HepG2 (cell line): ENCODE measurements around the gene MRPS7. TPM values are rescaled to one million over a fixed set of nuclear protein-coding genes. Genes with fewer than 3 reads are reported as not detected.
"Not testable (repeated sequence)": the region's sequence is repeated elsewhere in the genome, so short reads cannot be mapped to it uniquely, and the experiment has no call there.

Experiments
- ATAC-seq: fragments of 200-7000 bp; cut with Tn5 transposase; 3 replicates; pipeline ENCODE4 v1.9.1; 2020; ENCODE audit warnings: mild to moderate bottlenecking, moderate library complexity
- BruUV-seq: library from RNA; stranded (reverse); fragments of 400-500 nt; replicated peaks from 2 replicates; lab custom pipeline; 2021; lab: Mats Ljungman, UMichigan
- CTCF ChIA-PET: fragments of 300-600 bp; formaldehyde crosslinking; extraction: SDS; loops from one replicate; lab custom pipeline; 2021; ENCODE audit warnings: low total read pairs, inconsistent platforms, low intra/inter-chr PET ratio; lab: Yijun Ruan, JAX
- POLR2A ChIA-PET: fragments of 350-600 bp; sonication (Branson Sonifier 250); formaldehyde crosslinking; loops from one replicate; lab custom pipeline; 2020; ENCODE audit warnings: antibody characterized with exemption, inconsistent platforms; lab: Yijun Ruan, JAX
- DNase-seq: peaks from one replicate; pipeline ENCODE4 v3.0.0-alpha.2; 2015; ENCODE audit warnings: low spot score
- FAIRE-seq: peaks from 3 replicates; lab custom pipeline; 2011; peaks lifted over from hg19 to GRCh38; lab: Jason Lieb, UNC
- H2AFZ ChIP-seq: one replicate; pipeline ENCODE4 v1.6.1; 2011; ENCODE audit warnings: low read length, inconsistent platforms
- H3K27ac ChIP-seq: fragments of 300-600 bp; 3 replicates; pipeline ENCODE4 v1.8.0; 2011; ENCODE audit warnings: mixed run types, mild to moderate bottlenecking, mixed read lengths, low read length, inconsistent platforms; ENCODE audit not compliant: insufficient read depth; ENCODE audit errors: extremely low read length
- H3K27me3 ChIP-seq, 2 experiments: fragments of 200-600 bp in 1 of 2; 2 replicates in 1 of 2; 3 replicates in 1 of 2; pipeline versions ENCODE4 v1.6.0 to v1.8.0; 2011; ENCODE audit warnings: low read length in 2 of 2, mild to moderate bottlenecking in 2 of 2, moderate library complexity in 2 of 2, inconsistent platforms in 1 of 2; ENCODE audit not compliant: insufficient read depth in 2 of 2, control insufficient read depth in 1 of 2
- H3K36me3 ChIP-seq, 2 experiments: fragments of 200-600 bp in 1 of 2; replicated peaks in 1 of 2; 2 replicates in 1 of 2; 3 replicates in 1 of 2; pipeline versions ENCODE4 v1.5.1 to v1.8.0; 2011; ENCODE audit warnings: low read length in 2 of 2, inconsistent platforms in 1 of 2; ENCODE audit not compliant: insufficient read depth in 2 of 2, control insufficient read depth in 1 of 2
- H3K4me1 ChIP-seq: 2 replicates; pipeline ENCODE4 v1.5.1; 2012; ENCODE audit warnings: low read length, inconsistent platforms; ENCODE audit not compliant: insufficient read depth
- H3K4me2 ChIP-seq: 2 replicates; pipeline ENCODE4 v1.6.0; 2011; ENCODE audit warnings: low read depth, low read length, inconsistent platforms
- H3K4me3 ChIP-seq, 3 experiments: fragments of 200-600 bp in 1 of 3; sonication (generic), shearing (Covaris generic) in 1 of 3; replicated peaks in 1 of 3; 2 replicates each; pipeline ENCODE4 v1.5.1; 2011 to 2016; ENCODE audit warnings: low read length in 3 of 3, inconsistent platforms in 2 of 3, low read depth in 2 of 3, mild to moderate bottlenecking in 2 of 3, control low read depth in 1 of 3, mixed read lengths in 1 of 3; ENCODE audit not compliant: insufficient read depth in 1 of 3
- H3K79me2 ChIP-seq: one replicate; pipeline ENCODE4 v1.6.1; 2011; ENCODE audit warnings: low read length, inconsistent platforms; ENCODE audit not compliant: insufficient read depth
- H3K9ac ChIP-seq: 2 replicates; pipeline ENCODE4 v1.6.0; 2011; ENCODE audit warnings: mild to moderate bottlenecking, low read depth, low read length, inconsistent platforms; ENCODE audit not compliant: insufficient read depth
- H3K9me3 ChIP-seq: 2 replicates; pipeline ENCODE4 v1.5.1; 2012; ENCODE audit warnings: mild to moderate bottlenecking, low read length
- H4K20me1 ChIP-seq: 2 replicates; pipeline ENCODE4 v1.6.0; 2011; ENCODE audit warnings: inconsistent platforms, mild to moderate bottlenecking, low read length, moderate library complexity; ENCODE audit not compliant: insufficient read depth
- NFE2L2 ChIP-seq: fragments of 150-350 bp; IDR thresholded peaks from 2 replicates; pipeline ENCODE4 v1.6.1; 2014; ENCODE audit warnings: low read length
- ZEB1 ChIP-seq: IDR thresholded peaks from 2 replicates; pipeline ENCODE4 v1.6.1; 2012; ENCODE audit warnings: mild to moderate bottlenecking, low read depth, inconsistent platforms; ENCODE audit not compliant: insufficient replicate concordance
- ZNF644 ChIP-seq: IDR thresholded peaks from 2 replicates; pipeline ENCODE4 v1.6.1; 2016; ENCODE audit warnings: low read depth
- WGBS: methylation state at CpG from one replicate; pipeline ENCODE4 v1.1.6; 2017; ENCODE audit warnings: low lambda C conversion rate; 5-methylcytosine and 5-hydroxymethylcytosine counted together
- in situ Hi-C: cut with HindIII; loops from 2 replicates; pipeline ENCODE4 v1.10.0; 2017; ENCODE audit warnings: low pct_unique_long_range_greater_than_20kb; ENCODE audit not compliant: extremely low pct_ligation_motif_present
- intact Hi-C: fragments of 100-400 bp; cut with micrococcal nuclease; formaldehyde crosslinking; loops from one replicate; pipeline ENCODE4 v1.10.0; 2022; ENCODE audit not compliant: unreplicated experiment
- polyA plus RNA-seq, 8 experiments: library from polyadenylated mRNA; depleted of rRNA in 3 of 8; stranded (reverse) in 7 of 8; unstranded in 1 of 8; fragments of >200 nt; fragmentation: Illumina TruSeq in 4 of 8; extraction: Trizol in 4 of 8; gene quantifications; 2 replicates each; pipeline versions ENCODE4 v1.2.1 to v1.2.3, GENCODE V29; 2011 to 2016; ENCODE audit warnings: low read depth in 4 of 8, missing spikeins in 1 of 8, mixed read lengths in 1 of 8; ENCODE audit not compliant: insufficient read depth in 1 of 8
- total RNA-seq, 5 experiments: library from RNA; depleted of rRNA; stranded (reverse); fragments of >200 nt; fragmentation: Illumina TruSeq; extraction: Trizol; gene quantifications; 2 replicates each; pipeline ENCODE4 v1.2.3, GENCODE V29; 2016; ENCODE audit warnings: low read depth in 1 of 5

Gene MRPS7
- total and polyA plus RNA-seq, 2 of the 13 experiments (the other 11 are each of a cell fraction or from before 2014, with no cell fraction given) = 97.0 to 162 TPM

GRCh38 chr17:75277664-75278071 lies 16.0 kb downstream of the MRPS7 start:
- no peak overlapping the region for H3K4me3 ChIP-seq
- ChIA-PET CTCF (no interaction called here), POLR2A (interaction anchor here (0.9 to 3.3 kb wide), 4 partner anchors 10 to 117 kb away, joined by 3 to 16 read pairs (median 4); partner anchors contain the start of genes GGA3, MRPS7 and SLC25A19)
- H3K79me2 ChIP-seq = no peaks in the 10 kb centered on the region
- H3K4me2 ChIP-seq = no peak overlapping the region
- ATAC-seq (no peak), FAIRE-seq (no peak), DNase-seq (no peak)
- 96% methylated on average over 6 of the region's 6 CpGs for WGBS
- in situ Hi-C loops = no loop called here
- BruUV-seq = no TSS peak
- H3K27me3 ChIP-seq = no peaks in the 10 kb centered on the region
- H3K9ac ChIP-seq = no peak overlapping the region
- no peaks in the 10 kb centered on the region for H4K20me1 ChIP-seq
- no peak overlapping the region for H3K27ac ChIP-seq
- no peak overlapping the region for H2AFZ ChIP-seq
- peaks cover 17 to 48% of the 10 kb centered on the region in 2 experiments for H3K36me3 ChIP-seq
- H3K4me1 ChIP-seq = peaks cover 3% of the 10 kb centered on the region
- intact Hi-C loops = no loop called here
- TF ChIP-seq ZNF644 (CRISPR knock-in tag) = no peak
- TF ChIP-seq ZEB1 = no peak
- no peak for TF ChIP-seq NFE2L2
- no peaks in the 10 kb centered on the region for H3K9me3 ChIP-seq

- ATAC-seq, H3K27ac ChIP-seq, H3K4me1 ChIP-seq, BruUV-seq, H3K27me3 ChIP-seq, H3K9ac ChIP-seq, CTCF ChIA-PET, H3K4me2 ChIP-seq, in situ Hi-C loops, H4K20me1 ChIP-seq, H3K79me2 ChIP-seq, H2AFZ ChIP-seq, H3K9me3 ChIP-seq, intact Hi-C loops, FAIRE-seq, DNase-seq, H3K4me3 ChIP-seq: not testable (repeated sequence)
- peaks cover 18 to 46% of the 10 kb centered on the region in 2 experiments for H3K36me3 ChIP-seq
- POLR2A ChIA-PET = interaction anchor here (3.1 kb wide), 1 partner anchor 10 kb away, joined by 11 read pairs; the partner anchor contains the start of gene MIF4GD
- WGBS = 97% methylated on average over 4 of the region's 4 CpGs
These were observed 18.5 kb downstream of the MRPS7 start for GRCh38 chr17:75280189-75280588.
